Testis (tissue), 3 donors: ENCODE measurements around the gene AFAP1. TPM values are rescaled to one million over a fixed set of nuclear protein-coding genes. Genes with fewer than 3 reads are reported as not detected.

ENCODE experiments used
- DNase-seq: peaks from one replicate; pipeline ENCODE4 v3.0.0-alpha.2; 2019
- H3K27ac ChIP-seq, 2 donors: fragments of 200-600 bp; sonication (generic); one replicate each; pipeline ENCODE4 v1.5.1; 2019
- H3K27me3 ChIP-seq: fragments of 200-600 bp; sonication (generic); one replicate; pipeline ENCODE4 v1.5.1; 2019
- H3K36me3 ChIP-seq: fragments of 200-600 bp; sonication (generic); one replicate; pipeline ENCODE4 v1.5.1; 2017; ENCODE audit warnings: low read depth; ENCODE audit errors: missing control alignments
- H3K4me1 ChIP-seq: fragments of 200-600 bp; sonication (generic); one replicate; pipeline ENCODE4 v1.5.1; 2019
- H3K4me3 ChIP-seq, 2 donors: fragments of 200-600 bp; sonication (generic); one replicate each; pipeline ENCODE4 v1.5.1; 2017 to 2019
- H3K9me3 ChIP-seq: fragments of 200-600 bp; sonication (generic); one replicate; pipeline ENCODE4 v1.5.1; 2017
- CTCF ChIP-seq, 3 experiments: fragments of 450-650 bp in 2 of 3; fragments of 200-600 bp in 1 of 3; sonication (generic) in 1 of 3; IDR thresholded peaks; one replicate each; pipeline ENCODE4 v1.5.1; 2016 to 2019; ENCODE audit warnings: antibody characterized with exemption in 3 of 3, mild to moderate bottlenecking in 2 of 3, moderate library complexity in 1 of 3
- POLR2A ChIP-seq: fragments of 450-650 bp; IDR thresholded peaks from one replicate; pipeline ENCODE4 v1.6.1; 2017; ENCODE audit warnings: antibody characterized with exemption, mild to moderate bottlenecking, moderate library complexity
- WGBS, 2 donors: methylation state at CpG; one replicate each; pipeline ENCODE4 v1.1.5; 2018; 5-methylcytosine and 5-hydroxymethylcytosine counted together
- intact Hi-C: fragments of 100-400 bp; cut with DNase I; formaldehyde crosslinking; loops from one replicate; pipeline ENCODE4 v1.15.1; 2023; ENCODE audit warnings: low total_unique reads
- polyA plus RNA-seq: library from polyadenylated mRNA; stranded (reverse); fragments of 350-450 nt; fragmentation: Illumina TruSeq; extraction: RNeasy Lipid Tissue Mini Kit (QIAGEN cat#74804); gene quantifications from one replicate; pipeline ENCODE4 v1.2.3, GENCODE V29; 2014; ENCODE audit warnings: low read depth, low replicate concordance; ENCODE audit not compliant: insufficient read depth
- total RNA-seq, 2 donors: library from RNA; depleted of rRNA; stranded (reverse); fragments of >200 nt; gene quantifications; one replicate each; pipeline ENCODE4 v1.2.3, GENCODE V29; 2016

The AFAP1 gene
- total and polyA plus RNA-seq, 3 donors from 2014 or later: 23.1 to 52.4 (median 51.4) TPM

- peak overlapping the region; percentile 23 to 91 for H3K27ac ChIP-seq
- peak; percentile 54 for DNase-seq
- WGBS, 2 donors: 48 to 70% methylated on average over 9 of the region's 9 CpGs
- no peaks in the 10 kb centered on the region for H3K36me3 ChIP-seq
- no peak for TF ChIP-seq CTCF (IDR thresholded peaks at IDR 0.05)
- TF ChIP-seq POLR2A: no peak
- H3K4me1 ChIP-seq: peaks cover 10% of the 10 kb centered on the region
- H3K4me3 ChIP-seq: no peak overlapping the region
- intact Hi-C loops: no loop called here
- H3K9me3 ChIP-seq: no peaks in the 10 kb centered on the region
- no peaks in the 10 kb centered on the region for H3K27me3 ChIP-seq
Observed at GRCh38 chr4:7823416-7823824, 116.2 kb downstream of the AFAP1 start.

GRCh38 chr4:7822877-7823276 is 116.8 kb downstream of the AFAP1 start:
- no peaks in the 10 kb centered on the region for H3K9me3 ChIP-seq
- peaks cover 14% of the 10 kb centered on the region for H3K4me1 ChIP-seq
- no peak for DNase-seq
- peak overlapping the region; percentile 23 to 91 for H3K27ac ChIP-seq
- TF ChIP-seq CTCF (IDR thresholded peaks at IDR 0.05) (no peak), POLR2A (no peak)
- no peaks in the 10 kb centered on the region for H3K27me3 ChIP-seq
- 50 to 61% methylated on average over 4 of the region's 4 CpGs for WGBS, 2 donors
- H3K4me3 ChIP-seq: no peak overlapping the region
- H3K36me3 ChIP-seq: no peaks in the 10 kb centered on the region
- intact Hi-C loops: no loop called here

- H3K4me3 ChIP-seq: no peak overlapping the region
- H3K36me3 ChIP-seq: no peaks in the 10 kb centered on the region
- no peak for DNase-seq
- intact Hi-C loops: no loop called here
- H3K9me3 ChIP-seq: no peaks in the 10 kb centered on the region
- 73 to 78% methylated on average over 6 of the region's 6 CpGs for WGBS, 2 donors
- no peaks in the 10 kb centered on the region for H3K27me3 ChIP-seq
- TF ChIP-seq CTCF (IDR thresholded peaks at IDR 0.05): no peak
- no peak for TF ChIP-seq POLR2A
- H3K4me1 ChIP-seq: peaks cover 16% of the 10 kb centered on the region
- peak overlapping the region in 1 of 2 donors; percentile 11 for H3K27ac ChIP-seq
Observed at GRCh38 chr4:7822137-7822505, 117.5 kb downstream of the AFAP1 start.

GRCh38 chr4:7821245-7822136 is 118.2 kb downstream of the AFAP1 start:
- Histone ChIP-seq H3K9me3 (no peaks in the 10 kb centered on the region), H3K4me1 (peaks cover 16% of the 10 kb centered on the region), H3K27ac (peak overlapping the region in 1 of 2 donors; percentile 11), H3K4me3 (no peak overlapping the region), H3K36me3 (no peaks in the 10 kb centered on the region), H3K27me3 (no peaks in the 10 kb centered on the region)
- no peak for DNase-seq
- WGBS, 2 donors: 60 to 68% methylated on average over 11 of the region's 11 CpGs
- intact Hi-C loops: no loop called here
- no peak for TF ChIP-seq POLR2A
- no peak for TF ChIP-seq CTCF (IDR thresholded peaks at IDR 0.05)
